Urothelium cell line (cell line): ENCODE measurements around the gene TTC39A.
A peak's percentile ranks its signal among the peaks of the same experiment; 100 is the strongest.

Source experiments
- DNase-seq: peaks from one replicate; pipeline ENCODE4 v3.0.0; 2011; ENCODE audit warnings: low spot score, mixed read lengths
- FAIRE-seq: peaks from 2 replicates; lab custom pipeline; 2011; peaks lifted over from hg19 to GRCh38; lab: Jason Lieb, UNC

The TTC39A gene

DNA sequence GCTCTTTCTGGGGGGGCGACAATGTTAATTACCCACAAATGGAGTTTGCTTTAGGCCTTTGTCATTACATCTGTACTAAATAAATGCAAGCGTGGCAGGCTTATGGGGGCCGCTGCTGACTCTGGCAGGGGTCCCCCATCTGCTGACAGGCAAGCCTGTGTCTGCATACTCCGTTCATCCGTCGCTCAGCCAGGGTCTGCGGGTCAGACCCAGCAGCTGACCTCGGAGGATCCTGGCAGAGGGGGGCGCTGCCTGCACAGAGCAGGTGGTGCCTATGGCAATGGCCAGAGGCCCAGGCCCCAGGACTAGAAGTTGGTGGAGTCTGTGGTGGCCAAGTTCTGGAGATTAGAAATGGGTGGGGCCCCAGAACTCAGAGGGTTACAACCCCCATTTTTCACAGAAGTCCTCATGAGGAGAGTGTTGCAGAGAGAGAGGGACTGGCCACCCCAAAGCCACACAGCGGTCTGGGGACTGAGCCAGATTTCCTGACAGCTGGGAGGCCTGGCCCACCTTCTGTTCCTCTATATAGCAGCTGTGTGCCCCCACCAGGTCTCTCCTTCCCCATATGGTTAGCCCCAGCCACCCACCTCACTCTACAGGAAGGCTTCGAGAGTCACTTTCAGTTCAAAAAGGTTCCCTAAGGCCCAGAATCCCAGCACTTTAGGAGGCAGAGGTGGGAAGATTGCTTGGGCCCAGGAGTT lies 31.0 kb downstream of the TTC39A start:
- no peak for FAIRE-seq
- DNase-seq = no peak

DNA sequence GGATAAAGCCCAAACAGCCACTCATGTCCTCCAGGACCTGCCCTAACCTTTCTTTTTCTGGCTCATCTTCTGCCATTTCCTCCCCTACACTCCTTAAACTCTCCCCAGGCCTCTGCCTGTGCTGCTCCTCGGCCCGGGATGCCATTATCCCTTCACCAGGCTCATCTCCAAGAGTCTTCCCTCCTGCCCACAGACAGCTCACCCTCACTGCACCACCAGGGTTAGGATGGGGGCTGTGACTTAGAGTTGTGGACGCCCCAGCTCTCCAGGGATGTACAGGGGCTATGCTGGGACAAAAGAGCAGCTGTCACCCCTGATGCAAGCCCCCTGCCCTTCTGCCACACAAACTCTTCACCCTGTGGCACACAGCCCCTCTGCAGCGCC lies 32.0 kb downstream of the TTC39A start:
- FAIRE-seq = no peak
- DNase-seq = no peak

DNA sequence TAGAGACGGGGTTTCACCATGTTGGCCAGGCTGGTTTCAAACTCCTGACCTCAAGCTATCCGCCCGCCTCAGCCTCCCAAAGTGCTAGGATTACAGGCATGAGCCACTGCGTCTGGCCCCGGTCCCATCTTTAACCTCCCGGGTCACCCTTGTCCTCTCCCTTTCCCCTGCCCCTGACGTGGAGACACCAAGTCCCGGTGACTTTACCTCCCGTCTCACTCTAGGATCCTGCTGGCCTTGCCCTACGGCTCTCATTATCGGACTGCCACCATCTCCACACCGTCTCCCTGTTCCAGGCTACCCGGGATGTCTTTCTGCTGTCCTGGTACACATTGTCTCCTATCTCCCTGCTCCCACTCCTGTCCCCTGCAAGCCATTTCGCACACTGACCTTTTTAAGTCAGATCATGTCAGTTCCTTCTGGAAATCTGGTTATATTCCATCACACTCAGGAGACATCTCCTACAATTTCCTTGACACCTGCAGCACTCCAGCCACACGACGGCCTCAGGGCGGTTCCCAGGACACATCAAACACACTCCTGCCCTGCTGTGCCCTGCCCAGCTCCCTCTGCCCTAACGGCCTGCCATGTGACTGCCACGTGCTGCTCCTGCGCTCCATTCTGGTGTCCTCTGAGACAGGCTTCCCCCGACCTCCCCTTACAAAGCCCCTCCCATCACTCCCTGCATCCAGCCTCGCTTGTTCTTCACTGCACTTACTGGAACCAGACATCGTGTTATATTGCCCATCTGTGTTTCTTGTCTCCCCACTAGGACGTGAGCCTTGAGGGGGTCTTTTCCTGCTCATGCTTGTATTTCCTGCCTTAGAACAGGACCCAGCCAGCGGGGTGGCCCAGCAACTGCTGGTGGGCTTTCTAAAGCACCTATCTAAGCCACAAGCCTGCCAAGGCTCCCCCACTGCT lies 32.7 kb downstream of the TTC39A start:
- FAIRE-seq (no peak), DNase-seq (no peak)

DNA sequence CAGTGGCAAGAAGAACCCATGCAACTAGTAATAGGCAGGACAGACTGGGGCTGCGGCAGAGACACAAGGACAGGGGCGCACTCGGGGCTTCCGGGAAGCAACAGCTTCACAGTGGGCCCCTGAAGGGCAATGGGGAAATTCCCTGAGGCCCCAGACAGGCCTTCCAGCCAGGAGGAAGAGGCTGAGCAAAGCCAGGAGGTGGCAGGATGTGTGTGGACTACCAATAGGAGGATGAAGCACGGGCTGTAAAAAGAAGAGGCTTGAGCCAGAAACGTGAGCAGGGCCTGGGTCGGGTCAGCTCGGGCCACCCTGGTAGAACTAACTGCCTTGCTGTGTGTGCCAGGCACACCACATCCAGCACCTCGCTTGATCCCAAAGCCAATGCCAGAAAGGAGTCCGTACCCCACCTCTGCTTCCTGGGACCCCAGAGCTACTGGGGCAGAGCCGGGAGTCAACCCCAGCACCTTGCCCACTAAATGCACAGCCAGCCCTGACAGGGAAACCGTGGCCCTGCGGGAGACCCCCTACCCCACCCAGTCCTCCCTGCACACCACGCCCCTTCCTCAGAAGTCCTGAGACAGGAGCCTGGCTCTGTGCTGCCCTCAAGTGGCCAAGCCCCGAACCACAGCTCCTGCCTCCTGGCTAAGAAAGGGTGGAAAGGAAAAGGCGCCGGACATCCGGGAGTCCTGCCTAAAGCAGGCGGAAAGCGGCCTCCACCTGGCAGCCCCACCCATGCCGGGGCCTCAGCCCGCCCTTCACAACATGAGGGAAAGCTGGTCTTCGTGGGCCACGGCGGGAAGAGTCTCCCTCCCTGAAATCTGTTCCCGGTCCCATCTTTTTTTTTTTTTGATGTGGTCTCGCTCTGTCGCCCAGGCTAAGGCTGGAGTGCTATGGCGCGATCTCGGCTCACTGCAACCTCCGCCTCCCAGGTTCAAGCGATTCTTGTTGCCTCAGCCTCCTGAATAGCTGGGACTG lies 33.7 kb downstream of the TTC39A start:
- DNase-seq (peak; percentile 91), FAIRE-seq (no peak)

- FAIRE-seq = no peak
- no peak for DNase-seq
These were observed 34.4 kb downstream of the TTC39A start for GRCh38 chr1:51295926-51296325.

DNA sequence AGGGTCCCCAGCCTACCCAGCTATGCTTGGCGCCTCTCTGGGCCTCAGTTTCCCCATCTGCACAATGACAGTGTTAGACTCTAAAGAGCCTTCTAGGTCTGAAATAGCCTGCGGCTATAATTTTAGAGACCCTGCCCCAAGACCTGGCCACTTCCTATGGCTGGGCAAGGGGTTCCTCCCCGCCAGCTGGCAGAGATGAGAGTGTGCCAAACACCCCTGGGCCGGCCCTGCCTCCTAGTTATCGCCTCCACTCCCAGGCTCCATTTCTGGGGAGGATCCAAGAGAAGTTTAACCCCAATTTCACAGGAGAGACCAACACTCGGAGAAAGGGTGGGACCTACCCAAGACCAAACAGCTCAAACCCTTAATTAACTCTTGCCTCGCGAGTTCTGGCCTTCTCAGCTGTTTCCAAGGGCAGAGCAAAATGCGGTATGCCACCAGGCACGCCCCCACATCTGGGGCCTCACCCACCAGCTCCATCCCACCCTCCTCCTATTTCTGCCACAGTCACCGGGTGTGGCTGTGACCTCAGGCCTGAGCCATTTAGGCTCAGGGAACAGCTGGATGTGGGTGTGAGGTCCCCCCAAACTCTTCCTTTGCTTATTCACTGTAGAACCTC lies 35.7 kb downstream of the TTC39A start:
- DNase-seq (no peak), FAIRE-seq (no peak)

DNA sequence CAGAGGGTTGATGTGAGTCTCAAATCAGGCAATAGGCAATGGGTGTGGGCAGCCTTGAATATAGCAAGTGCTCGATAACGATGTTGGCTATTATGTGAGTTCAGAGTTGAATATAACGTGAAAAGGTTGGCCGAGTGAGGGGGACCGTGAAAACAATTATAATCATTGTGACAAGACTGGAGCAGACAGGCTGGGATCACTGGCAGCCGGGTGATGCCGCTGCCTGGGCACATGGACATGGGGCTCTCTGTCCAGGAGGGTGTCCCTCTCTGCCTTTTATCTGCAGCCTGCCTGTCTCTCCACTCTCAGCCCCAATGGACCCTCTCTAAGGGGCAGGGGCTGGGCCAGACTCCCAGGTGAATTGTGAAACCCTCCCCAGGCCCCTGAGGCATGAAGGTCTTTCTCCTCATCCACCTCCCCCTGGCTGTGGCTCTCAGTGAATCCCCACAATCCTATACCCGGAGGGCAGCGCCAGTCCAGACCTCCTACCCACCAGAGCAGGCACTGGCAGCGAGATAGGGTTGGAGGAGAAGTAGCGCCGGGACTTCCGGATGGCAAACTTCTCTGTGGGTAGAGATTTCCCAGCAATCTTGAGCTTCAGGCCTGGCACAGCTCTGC lies 36.4 kb downstream of the TTC39A start:
- no peak for FAIRE-seq
- DNase-seq = no peak

DNA sequence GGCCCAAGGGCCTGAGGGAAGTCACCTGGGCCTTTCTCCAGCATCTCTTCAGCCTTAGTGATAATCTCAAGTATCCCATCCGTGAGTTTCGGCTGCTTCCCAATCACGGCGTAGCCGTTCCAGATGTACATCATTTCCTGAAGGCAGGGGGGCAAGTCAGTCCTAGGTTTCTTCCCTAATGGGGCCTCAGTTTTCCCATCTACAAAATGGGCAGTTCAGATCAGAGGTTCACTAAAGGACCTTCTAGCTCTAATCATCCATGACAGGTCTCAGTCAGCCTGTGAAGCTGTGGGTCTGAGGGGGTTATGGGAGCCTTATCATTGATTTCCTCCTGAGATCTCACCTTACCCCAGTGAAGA lies 39.9 kb downstream of the TTC39A start:
- no peak for DNase-seq
- no peak for FAIRE-seq

- no peak for FAIRE-seq
- DNase-seq = no peak
These were observed 40.5 kb downstream of the TTC39A start for GRCh38 chr1:51289676-51290488.

- FAIRE-seq = no peak
- no peak for DNase-seq
These were observed 41.8 kb downstream of the TTC39A start for GRCh38 chr1:51288578-51288977.

GRCh38 chr1:51287966-51288365 lies 42.4 kb downstream of the TTC39A start:
- DNase-seq (no peak), FAIRE-seq (no peak)

GRCh38 chr1:51285055-51285454 lies 45.3 kb downstream of the TTC39A start:
- no peak for FAIRE-seq

GRCh38 chr1:51284487-51284954 lies 45.8 kb downstream of the TTC39A start:
- DNase-seq = no peak
- FAIRE-seq = no peak

More at GRCh38 chr1:51285055-51285454, 45.3 kb downstream of the TTC39A start:
- no peak for DNase-seq

- no peak for DNase-seq
- FAIRE-seq = no peak
These were observed 46.4 kb downstream of the TTC39A start for GRCh38 chr1:51283979-51284378.

GRCh38 chr1:51282605-51283004 lies 47.8 kb downstream of the TTC39A start:
- no peak for FAIRE-seq
- no peak for DNase-seq

- no peak for DNase-seq
- FAIRE-seq = no peak
These were observed 48.6 kb downstream of the TTC39A start for GRCh38 chr1:51281807-51282206.

GRCh38 chr1:51280321-51280978 lies 49.9 kb downstream of the TTC39A start:
- no peak for FAIRE-seq
- no peak for DNase-seq

- FAIRE-seq = no peak
These were observed 54.1 kb downstream of the TTC39A start for GRCh38 chr1:51276286-51276685.

GRCh38 chr1:51274676-51275075 lies 55.7 kb downstream of the TTC39A start:
- DNase-seq = no peak
- FAIRE-seq = no peak

More at GRCh38 chr1:51276286-51276685, 54.1 kb downstream of the TTC39A start:
- no peak for DNase-seq
